Measurements from ENCODE around the gene DYNLRB2. TPM values are rescaled to one million over a fixed set of nuclear protein-coding genes. Genes with fewer than 3 reads are reported as not detected.

The DYNLRB2 gene
- total RNA-seq, 1 donor from 2014 or later, result 0.71 TPM

- intact Hi-C loops (cut with micrococcal nuclease), result loop anchor here (1.0 to 5.0 kb wide), 3 partner anchors 297 to 925 kb away; partner anchors contain the start of gene MAF
- ChIA-PET CTCF (interaction anchor here (1.0 to 3.1 kb wide), 4 partner anchors 16 to 325 kb away, joined by 4 to 25 read pairs (median 5); no protein-coding TSS in a partner anchor), POLR2A (no interaction called here)
- Mint-ChIP-seq H3K27ac (no peak overlapping the region), H3K4me1 (no peaks in the 10 kb centered on the region), H3K36me3 (ENCODE audit: low read depth) (no peaks in the 10 kb centered on the region), H3K9me3 (no peaks in the 10 kb centered on the region), H3K27me3 (no peaks in the 10 kb centered on the region), H3K4me3 (no peak overlapping the region)
- TF ChIP-seq, protein P1, sequence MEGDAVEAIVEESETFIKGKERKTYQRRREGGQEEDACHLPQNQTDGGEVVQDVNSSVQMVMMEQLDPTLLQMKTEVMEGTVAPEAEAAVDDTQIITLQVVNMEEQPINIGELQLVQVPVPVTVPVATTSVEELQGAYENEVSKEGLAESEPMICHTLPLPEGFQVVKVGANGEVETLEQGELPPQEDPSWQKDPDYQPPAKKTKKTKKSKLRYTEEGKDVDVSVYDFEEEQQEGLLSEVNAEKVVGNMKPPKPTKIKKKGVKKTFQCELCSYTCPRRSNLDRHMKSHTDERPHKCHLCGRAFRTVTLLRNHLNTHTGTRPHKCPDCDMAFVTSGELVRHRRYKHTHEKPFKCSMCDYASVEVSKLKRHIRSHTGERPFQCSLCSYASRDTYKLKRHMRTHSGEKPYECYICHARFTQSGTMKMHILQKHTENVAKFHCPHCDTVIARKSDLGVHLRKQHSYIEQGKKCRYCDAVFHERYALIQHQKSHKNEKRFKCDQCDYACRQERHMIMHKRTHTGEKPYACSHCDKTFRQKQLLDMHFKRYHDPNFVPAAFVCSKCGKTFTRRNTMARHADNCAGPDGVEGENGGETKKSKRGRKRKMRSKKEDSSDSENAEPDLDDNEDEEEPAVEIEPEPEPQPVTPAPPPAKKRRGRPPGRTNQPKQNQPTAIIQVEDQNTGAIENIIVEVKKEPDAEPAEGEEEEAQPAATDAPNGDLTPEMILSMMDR (IDR thresholded peaks at IDR 0.05), result no peak
- DNase-seq (no peak), ATAC-seq (ENCODE audit: low read depth) (peak; percentile 28)
Measured at GRCh38 chr16:80527297-80527696, 13.5 kb upstream of the DYNLRB2 start.

DNA sequence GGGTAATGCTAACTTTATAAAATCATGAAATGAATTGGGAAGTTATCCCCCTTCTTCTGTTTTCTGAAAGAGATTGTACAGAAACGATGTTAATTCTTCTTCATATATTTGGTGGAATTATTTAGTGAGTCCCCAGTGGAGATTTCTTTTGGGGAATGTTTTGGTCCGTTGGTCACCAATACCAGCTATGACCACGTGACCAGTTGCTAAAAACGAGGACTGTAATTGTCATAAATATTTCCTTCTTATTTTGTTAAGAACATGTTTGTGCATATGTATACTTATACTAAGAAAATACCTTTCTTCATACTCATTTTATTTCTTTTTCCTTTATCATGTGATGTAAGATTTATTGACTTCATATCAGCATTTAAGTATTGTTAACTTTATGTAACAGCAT is 10.3 kb upstream of the DYNLRB2 start:
- H3K27ac Mint-ChIP-seq, result no peak overlapping the region
- H3K4me3 Mint-ChIP-seq, result no peak overlapping the region
- POLR2A ChIA-PET, result no interaction called here
- DNase-seq (no peak), ATAC-seq (ENCODE audit: low read depth) (no peak)
- TF ChIP-seq, protein P1 (IDR thresholded peaks at IDR 0.05), result no peak
- no peaks in the 10 kb centered on the region for H3K4me1 Mint-ChIP-seq
- H3K36me3 Mint-ChIP-seq (ENCODE audit: low read depth), result no peaks in the 10 kb centered on the region
- H3K9me3 Mint-ChIP-seq, result no peaks in the 10 kb centered on the region
- intact Hi-C loops (cut with micrococcal nuclease), result no loop called here
- CTCF ChIA-PET, result no interaction called here
- H3K27me3 Mint-ChIP-seq, result peaks cover 11% of the 10 kb centered on the region

- POLR2A ChIA-PET, result no interaction called here
- Mint-ChIP-seq H3K4me3 (no peak overlapping the region), H3K36me3 (ENCODE audit: low read depth) (peaks cover 4% of the 10 kb centered on the region), H3K9me3 (no peaks in the 10 kb centered on the region), H3K27me3 (peaks cover 19% of the 10 kb centered on the region), H3K27ac (no peak overlapping the region), H3K4me1 (peaks cover 12% of the 10 kb centered on the region)
- CTCF ChIA-PET, result no interaction called here
- ATAC-seq (ENCODE audit: low read depth), result no peak
- TF ChIP-seq, protein P1 (IDR thresholded peaks at IDR 0.05), result no peak
- intact Hi-C loops (cut with micrococcal nuclease), result no loop called here
- no peak for DNase-seq
Measured at GRCh38 chr16:80536238-80536637, 4.6 kb upstream of the DYNLRB2 start.

DNA sequence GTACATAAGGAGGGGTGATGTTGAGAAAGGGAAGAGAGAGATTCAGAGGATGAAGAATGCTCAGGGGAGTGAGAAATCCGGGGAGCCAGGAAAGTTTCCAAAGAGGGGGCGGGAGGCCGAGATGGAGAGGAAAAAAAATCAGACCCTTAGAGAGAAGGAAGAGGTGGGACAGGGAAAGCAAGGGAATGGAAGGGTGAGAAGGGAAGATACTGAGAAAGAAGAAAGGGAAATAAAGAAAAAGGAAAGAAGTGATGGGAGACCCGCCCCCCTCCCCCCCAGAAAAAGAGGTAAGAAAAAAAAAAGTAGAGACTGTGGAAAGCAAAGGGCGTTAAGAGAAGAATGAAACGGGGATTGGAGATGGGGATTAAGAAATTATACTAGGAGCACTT is 507 bp downstream of the DYNLRB2 start:
- intact Hi-C loops (cut with micrococcal nuclease), result loop anchor here (2.0 to 10.0 kb wide), 4 partner anchors 774 to 1631 kb away; partner anchors contain the start of genes GAN, MAF and MPHOSPH6
- ChIA-PET POLR2A (no interaction called here), CTCF (no interaction called here)
- ATAC-seq (ENCODE audit: low read depth), result no peak
- Mint-ChIP-seq H3K4me3 (peak overlapping the region; percentile 96), H3K27me3 (peaks cover 6% of the 10 kb centered on the region), H3K27ac (peak overlapping the region; percentile 96), H3K9me3 (no peaks in the 10 kb centered on the region), H3K4me1 (peaks cover 16% of the 10 kb centered on the region), H3K36me3 (ENCODE audit: low read depth) (peaks cover 4% of the 10 kb centered on the region)
- TF ChIP-seq, protein P1 (IDR thresholded peaks at IDR 0.05), result no peak
- DNase-seq, result no peak

DNA sequence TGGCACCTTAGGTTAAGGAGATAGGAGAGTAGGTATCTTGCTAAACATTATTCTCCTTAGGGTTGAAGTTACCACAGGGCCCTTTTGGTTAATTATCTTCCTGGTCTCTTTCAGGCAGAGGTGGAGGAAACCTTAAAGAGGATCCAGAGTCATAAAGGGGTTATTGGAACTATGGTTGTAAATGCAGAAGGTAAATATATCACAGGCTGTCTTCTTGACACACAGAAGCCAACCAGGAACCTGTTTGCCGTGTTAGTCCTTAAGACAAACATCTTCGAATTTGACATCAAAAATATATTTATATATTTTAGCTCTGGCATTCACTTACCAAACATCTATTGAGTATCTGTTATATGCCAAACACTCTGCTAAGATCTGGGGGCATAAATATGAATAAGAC is 2.4 kb downstream of the DYNLRB2 start:
- no peaks in the 10 kb centered on the region for H3K9me3 Mint-ChIP-seq
- TF ChIP-seq, protein P1 (IDR thresholded peaks at IDR 0.05), result no peak
- H3K27me3 Mint-ChIP-seq, result no peaks in the 10 kb centered on the region
- peaks cover 4% of the 10 kb centered on the region for H3K36me3 Mint-ChIP-seq (ENCODE audit: low read depth)
- POLR2A ChIA-PET, result no interaction called here
- DNase-seq (no peak), ATAC-seq (ENCODE audit: low read depth) (no peak)
- intact Hi-C loops (cut with micrococcal nuclease), result loop anchor here (5.0 to 10.0 kb wide), 3 partner anchors 941 to 1629 kb away; partner anchors contain the start of genes MAF and MPHOSPH6
- H3K4me1 Mint-ChIP-seq, result peaks cover 16% of the 10 kb centered on the region
- H3K27ac Mint-ChIP-seq, result no peak overlapping the region
- H3K4me3 Mint-ChIP-seq, result no peak overlapping the region
- CTCF ChIA-PET, result interaction anchor here (1.4 kb wide), 1 partner anchor 16 kb away, joined by 5 read pairs; no protein-coding TSS in a partner anchor

Measured in activated B cell treated with CpG ODN at 0.5 μM for 24 hours (primary cell).